ENCODE results near the gene OR51G2. TPM values are rescaled to one million over a fixed set of nuclear protein-coding genes. Genes with fewer than 3 reads are reported as not detected.

The OR51G2 gene
- total RNA-seq, 2 donors from 2014 or later = not detected

DNA sequence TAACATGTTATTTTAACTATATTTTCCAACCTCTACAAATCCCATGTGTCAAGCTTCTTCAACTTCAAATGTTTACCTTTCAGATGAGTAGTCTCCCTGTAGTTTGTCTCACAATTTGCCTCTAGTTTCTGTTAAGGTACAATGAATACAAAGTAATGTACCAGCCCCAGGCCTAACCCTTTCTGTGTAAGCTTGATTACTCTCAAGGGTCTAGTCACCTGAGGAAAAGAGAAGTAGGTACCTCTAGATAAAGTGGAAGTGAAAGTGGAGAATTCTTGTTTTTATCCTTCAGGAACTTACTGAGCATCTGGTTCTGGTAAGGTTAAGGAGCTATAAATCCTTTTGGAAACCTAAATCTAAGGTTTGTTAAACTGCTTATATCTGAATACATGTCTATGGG is 15.7 kb downstream of the OR51G2 start, which contains the start of gene OR51A7:
Gene OR51A7, plus strand, starts transcription at position 300 of the 400 bp plus-strand sequence. CDS start 3,587 bp downstream, outside the sequence.
- no peaks in the 10 kb centered on the region for H3K36me3 Mint-ChIP-seq (ENCODE audit: low read depth)
- Histone ChIP-seq H3K36me3 (ENCODE audit: control insufficient read depth, insufficient read depth, low read length) (no peaks in the 10 kb centered on the region), H3K4me3 (ENCODE audit: low read length) (no peak within 1 kb of the TSS), H3K9ac (ENCODE audit: extremely low read depth, low read length, poor library complexity, severe bottlenecking) (no peak within 1 kb of the TSS), H3K27ac (ENCODE audit: low read depth, low read length) (no peak within 1 kb of the TSS), H3K27me3 (ENCODE audit: control insufficient read depth, insufficient read depth, low read length, poor library complexity, severe bottlenecking) (peaks cover 9% of the 10 kb centered on the region), H3K9me3 (ENCODE audit: control insufficient read depth, low read length) (peaks cover 3% of the 10 kb centered on the region), H3K4me1 (ENCODE audit: control insufficient read depth, insufficient read depth, low read length) (no peaks in the 10 kb centered on the region)
- H3K27ac Mint-ChIP-seq = no peak within 1 kb of the TSS
- no peak within 1 kb of the TSS for H3K4me3 Mint-ChIP-seq
- no peak for DNase-seq
- peaks cover 18% of the 10 kb centered on the region for H3K27me3 Mint-ChIP-seq (ENCODE audit: insufficient read depth)
- peaks cover 17% of the 10 kb centered on the region for H3K4me1 Mint-ChIP-seq
- TF ChIP-seq, protein P1, sequence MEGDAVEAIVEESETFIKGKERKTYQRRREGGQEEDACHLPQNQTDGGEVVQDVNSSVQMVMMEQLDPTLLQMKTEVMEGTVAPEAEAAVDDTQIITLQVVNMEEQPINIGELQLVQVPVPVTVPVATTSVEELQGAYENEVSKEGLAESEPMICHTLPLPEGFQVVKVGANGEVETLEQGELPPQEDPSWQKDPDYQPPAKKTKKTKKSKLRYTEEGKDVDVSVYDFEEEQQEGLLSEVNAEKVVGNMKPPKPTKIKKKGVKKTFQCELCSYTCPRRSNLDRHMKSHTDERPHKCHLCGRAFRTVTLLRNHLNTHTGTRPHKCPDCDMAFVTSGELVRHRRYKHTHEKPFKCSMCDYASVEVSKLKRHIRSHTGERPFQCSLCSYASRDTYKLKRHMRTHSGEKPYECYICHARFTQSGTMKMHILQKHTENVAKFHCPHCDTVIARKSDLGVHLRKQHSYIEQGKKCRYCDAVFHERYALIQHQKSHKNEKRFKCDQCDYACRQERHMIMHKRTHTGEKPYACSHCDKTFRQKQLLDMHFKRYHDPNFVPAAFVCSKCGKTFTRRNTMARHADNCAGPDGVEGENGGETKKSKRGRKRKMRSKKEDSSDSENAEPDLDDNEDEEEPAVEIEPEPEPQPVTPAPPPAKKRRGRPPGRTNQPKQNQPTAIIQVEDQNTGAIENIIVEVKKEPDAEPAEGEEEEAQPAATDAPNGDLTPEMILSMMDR (conservative IDR thresholded peaks at IDR 0.05) = no peak
- no peaks in the 10 kb centered on the region for H3K9me3 Mint-ChIP-seq

DNA sequence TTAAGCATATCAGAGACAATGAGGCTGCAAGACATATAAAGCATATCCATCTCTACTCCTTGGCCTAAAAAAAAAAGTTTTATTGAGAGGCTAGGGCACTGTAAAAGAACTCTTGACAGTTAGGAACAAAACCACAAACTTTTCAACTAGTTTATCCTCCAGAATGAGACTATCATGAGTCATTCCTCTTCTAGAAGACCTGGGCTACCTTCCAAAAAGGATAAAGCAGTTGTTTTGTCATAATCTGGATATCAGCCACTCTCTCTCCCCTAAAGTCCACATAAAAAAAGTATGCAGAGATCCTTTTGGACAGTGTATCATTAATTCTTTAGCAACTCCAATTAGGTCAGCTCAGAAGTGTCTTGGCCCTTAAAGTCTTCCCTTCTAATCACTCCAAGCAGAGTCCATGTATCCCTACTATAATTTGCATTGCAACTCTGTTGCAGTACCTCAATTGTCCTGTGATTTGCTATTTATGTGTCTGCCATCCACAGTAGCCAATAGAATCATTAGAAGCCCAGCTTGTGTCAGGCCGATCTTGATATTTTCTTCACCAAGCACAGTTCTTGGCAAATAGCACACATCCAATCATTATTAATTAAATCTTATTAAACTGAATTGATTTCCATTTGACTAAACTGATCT is 27.0 kb downstream of the OR51G2 start:
- H3K27me3 Mint-ChIP-seq (ENCODE audit: insufficient read depth) = no peaks in the 10 kb centered on the region
- Histone ChIP-seq H3K9ac (ENCODE audit: extremely low read depth, low read length, poor library complexity, severe bottlenecking) (no peak overlapping the region), H3K36me3 (ENCODE audit: control insufficient read depth, insufficient read depth, low read length) (no peaks in the 10 kb centered on the region), H3K4me1 (ENCODE audit: control insufficient read depth, insufficient read depth, low read length) (no peaks in the 10 kb centered on the region), H3K27me3 (ENCODE audit: control insufficient read depth, insufficient read depth, low read length, poor library complexity, severe bottlenecking) (peaks cover 4% of the 10 kb centered on the region), H3K4me3 (ENCODE audit: low read length) (no peak overlapping the region), H3K9me3 (ENCODE audit: control insufficient read depth, low read length) (no peaks in the 10 kb centered on the region), H3K27ac (ENCODE audit: low read depth, low read length) (no peak overlapping the region)
- 89% methylated on average over 1 of the region's 1 CpG; no CpG with 5 or more reads in 1 of the 2 experiments for whole genome bisulfite sequencing, 2 experiments (ENCODE audit: insufficient coverage in 1 of 2, insufficient read length in 1 of 2)
- H3K9me3 Mint-ChIP-seq = no peaks in the 10 kb centered on the region
- H3K4me3 Mint-ChIP-seq = no peak overlapping the region
- TF ChIP-seq, protein P1 (conservative IDR thresholded peaks at IDR 0.05) = peak; percentile 53
- no peak for DNase-seq
- H3K36me3 Mint-ChIP-seq (ENCODE audit: low read depth) = no peaks in the 10 kb centered on the region
- H3K4me1 Mint-ChIP-seq = peaks cover 6% of the 10 kb centered on the region
- H3K27ac Mint-ChIP-seq = no peak overlapping the region

DNA sequence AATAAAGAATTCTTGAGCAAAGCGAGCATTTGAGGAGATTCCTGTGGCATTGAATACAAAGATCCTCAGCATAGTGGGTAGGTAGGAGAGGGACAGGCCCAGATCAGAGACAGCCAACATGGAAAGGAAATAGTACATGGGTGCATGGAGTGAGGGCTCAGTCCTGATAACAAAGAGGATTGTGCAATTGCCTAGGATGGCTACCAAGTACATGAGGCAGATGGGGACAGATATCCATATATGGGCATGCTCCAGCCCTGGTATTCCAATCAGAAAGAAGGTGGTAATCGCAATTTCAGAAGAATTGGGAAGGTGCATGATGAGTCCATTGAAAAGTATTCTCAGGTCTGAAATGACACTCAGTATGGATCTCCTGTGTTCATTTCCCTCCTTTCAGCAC is 28.9 kb downstream of the OR51G2 start:
- Mint-ChIP-seq H3K9me3 (no peaks in the 10 kb centered on the region), H3K36me3 (ENCODE audit: low read depth) (no peaks in the 10 kb centered on the region), H3K27ac (no peak overlapping the region), H3K27me3 (ENCODE audit: insufficient read depth) (no peaks in the 10 kb centered on the region), H3K4me3 (no peak overlapping the region), H3K4me1 (no peaks in the 10 kb centered on the region)
- Histone ChIP-seq H3K9ac (ENCODE audit: extremely low read depth, low read length, poor library complexity, severe bottlenecking) (no peak overlapping the region), H3K4me3 (ENCODE audit: low read length) (no peak overlapping the region), H3K4me1 (ENCODE audit: control insufficient read depth, insufficient read depth, low read length) (no peaks in the 10 kb centered on the region), H3K36me3 (ENCODE audit: control insufficient read depth, insufficient read depth, low read length) (no peaks in the 10 kb centered on the region), H3K9me3 (ENCODE audit: control insufficient read depth, low read length) (no peaks in the 10 kb centered on the region), H3K27me3 (ENCODE audit: control insufficient read depth, insufficient read depth, low read length, poor library complexity, severe bottlenecking) (peaks cover 1% of the 10 kb centered on the region), H3K27ac (ENCODE audit: low read depth, low read length) (no peak overlapping the region)
- WGBS, 2 experiments (ENCODE audit: insufficient coverage in 1 of 2, insufficient read length in 1 of 2) = 95 to 99% methylated on average over 2 of the region's 2 CpGs
- no peak for DNase-seq
- TF ChIP-seq, protein P1 (conservative IDR thresholded peaks at IDR 0.05) = no peak

All from endodermal cell (in vitro differentiated cells).